Right cardiac atrium (tissue), 5 donors: ENCODE measurements around the gene VPS13D. TPM values are rescaled to one million over a fixed set of nuclear protein-coding genes. Genes with fewer than 3 reads are reported as not detected.

ENCODE experiments used
- ATAC-seq, 2 donors: fragments of 200-7000 bp; cut with Tn5 transposase; one replicate each; pipeline versions ENCODE4 v1.8.0 to v1.9.1; 2020; ENCODE audit warnings: moderate library complexity in 2 of 2, mild to moderate bottlenecking in 1 of 2
- DNase-seq, 3 donors: peaks; one replicate each; pipeline ENCODE4 v3.0.0-alpha.2; 2020
- H3K27ac ChIP-seq: one replicate; pipeline ENCODE4 v1.5.1; 2013; ENCODE audit warnings: mild to moderate bottlenecking, low read length, control low read depth, moderate library complexity
- H3K27me3 ChIP-seq: one replicate; pipeline ENCODE4 v1.6.1; 2013; ENCODE audit not compliant: control insufficient read depth, insufficient read depth
- H3K4me1 ChIP-seq: one replicate; pipeline ENCODE4 v1.6.1; 2013; ENCODE audit warnings: low read length; ENCODE audit not compliant: control insufficient read depth, insufficient read depth
- H3K4me3 ChIP-seq: one replicate; pipeline ENCODE4 v1.5.1; 2013; ENCODE audit warnings: low read length, control low read depth
- H3K9me3 ChIP-seq: one replicate; pipeline ENCODE4 v1.6.1; 2013; ENCODE audit warnings: low read length; ENCODE audit not compliant: control insufficient read depth
- WGBS: extraction: QIAGEN DNeasy Blood & Tissue Kit; methylation state at CpG from one replicate; pipeline ENCODE4 v1.1.7; 2013; 5-methylcytosine and 5-hydroxymethylcytosine counted together
- intact Hi-C, 4 donors: fragments of 100-400 bp; cut with DNase I; formaldehyde crosslinking; loops; one replicate each; pipeline versions ENCODE4 v1.11.0 to v1.14.0; 2022 to 2023
- polyA plus RNA-seq: library from polyadenylated mRNA; stranded (reverse); fragments of 200-250 nt; gene quantifications from one replicate; pipeline ENCODE4 v1.2.3, GENCODE V29; 2013
- total RNA-seq, 4 donors: library from RNA; stranded (reverse); fragmentation: NEBNext Ultra II Directional; extraction: Animal tissue kit (Norgen Biotek cat#: 25700); gene quantifications; one replicate each; pipeline ENCODE4 v1.2.1, GENCODE V29; 2021
- donor health status: healthy with polysubstance abuse.
- donor health status: DM: no; HTN: yes; CAD: no.
- donor health status: DM: no; HTN: no; CAD: no.
- donor health status: DM: no; HTN: yes; CAD: no; lungs with severe emphysema.
- donor health status: DM: yes; HTN: yes; CAD: no.

Gene VPS13D
- total and polyA plus RNA-seq, 5 donors, result 25.8 to 56.4 (median 54.8) TPM

- H3K9me3 ChIP-seq, result no peaks in the 10 kb centered on the region
- 51% methylated on average over 12 of the region's 12 CpGs for WGBS
- no peaks in the 10 kb centered on the region for H3K27me3 ChIP-seq
- intact Hi-C loops, result loop anchor here in 2 of 4 donors (10.0 kb wide), 2 partner anchors 138 to 142 kb away; partner anchors contain the start of gene DHRS3 (in 1 of the 2)
- DNase-seq, result peak in 2 of 3 donors; percentile 29 to 69
- H3K4me1 ChIP-seq, result peaks cover 26% of the 10 kb centered on the region
- ATAC-seq, result peak; percentile 35 to 50
- H3K27ac ChIP-seq, result peak overlapping the region; percentile 65
- H3K4me3 ChIP-seq, result no peak overlapping the region
These were observed 243.1 kb downstream of the VPS13D start for GRCh38 chr1:12472798-12473551.

- peak in 2 of 3 donors; percentile 36 to 61 for DNase-seq
- 35% methylated on average over 11 of the region's 11 CpGs for WGBS
- H3K27ac ChIP-seq, result peak overlapping the region; percentile 65
- H3K9me3 ChIP-seq, result no peaks in the 10 kb centered on the region
- intact Hi-C loops, result loop anchor here in 2 of 4 donors (10.0 kb wide), 2 partner anchors 139 to 141 kb away; partner anchors contain the start of gene DHRS3 (in 1 of the 2)
- H3K27me3 ChIP-seq, result no peaks in the 10 kb centered on the region
- H3K4me1 ChIP-seq, result peaks cover 32% of the 10 kb centered on the region
- ATAC-seq, result peak; percentile 46 to 62
- H3K4me3 ChIP-seq, result no peak overlapping the region
These were observed 243.9 kb downstream of the VPS13D start for GRCh38 chr1:12473596-12474362.

DNA sequence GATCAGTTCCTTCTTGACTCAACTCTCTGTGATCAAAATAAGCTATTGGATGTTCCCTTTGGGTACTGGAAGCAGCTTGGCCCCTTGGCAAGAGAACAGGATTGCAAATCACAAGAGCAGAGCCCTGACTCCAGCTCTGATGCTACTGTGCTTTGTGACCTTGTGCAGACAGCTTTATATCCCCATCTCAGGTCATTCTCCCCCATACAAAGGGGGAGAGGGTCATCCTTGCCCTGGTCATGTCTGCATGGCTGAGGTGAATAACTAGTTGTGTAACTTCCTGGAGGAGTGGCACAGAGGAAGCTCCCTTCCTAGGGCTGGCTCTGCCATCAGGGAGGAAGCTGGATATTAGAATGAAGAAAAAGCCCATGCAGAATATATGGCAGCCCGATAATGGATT, 245.3 kb downstream of the VPS13D start:
- peak overlapping the region; percentile 82 for H3K27ac ChIP-seq
- intact Hi-C loops, result loop anchor here in 2 of 4 donors (10.0 kb wide), 2 partner anchors 140 kb away; partner anchors contain the start of gene DHRS3 (in 1 of the 2)
- 30% methylated on average over 1 of the region's 1 CpG for WGBS
- H3K27me3 ChIP-seq, result no peaks in the 10 kb centered on the region
- no peak for ATAC-seq
- H3K4me1 ChIP-seq, result peaks cover 43% of the 10 kb centered on the region
- H3K4me3 ChIP-seq, result no peak overlapping the region
- no peak for DNase-seq
- H3K9me3 ChIP-seq, result no peaks in the 10 kb centered on the region

GRCh38 chr1:12475530-12475934, 245.7 kb downstream of the VPS13D start:
- intact Hi-C loops, result loop anchor here in 2 of 4 donors (10.0 kb wide), 2 partner anchors 139 to 141 kb away; partner anchors contain the start of gene DHRS3 (in 1 of the 2)
- no peaks in the 10 kb centered on the region for H3K27me3 ChIP-seq
- no peak overlapping the region for H3K4me3 ChIP-seq
- DNase-seq (no peak), ATAC-seq (no peak)
- WGBS, result 54% methylated on average over 3 of the region's 3 CpGs
- H3K27ac ChIP-seq, result peak overlapping the region; percentile 65
- peaks cover 44% of the 10 kb centered on the region for H3K4me1 ChIP-seq
- no peaks in the 10 kb centered on the region for H3K9me3 ChIP-seq

- intact Hi-C loops, result loop anchor here in 2 of 4 donors (10.0 kb wide), 2 partner anchors 139 to 141 kb away; partner anchors contain the start of gene DHRS3 (in 1 of the 2)
- peaks cover 47% of the 10 kb centered on the region for H3K4me1 ChIP-seq
- no peak for ATAC-seq
These were observed 246.1 kb downstream of the VPS13D start for GRCh38 chr1:12475947-12476346.

DNA sequence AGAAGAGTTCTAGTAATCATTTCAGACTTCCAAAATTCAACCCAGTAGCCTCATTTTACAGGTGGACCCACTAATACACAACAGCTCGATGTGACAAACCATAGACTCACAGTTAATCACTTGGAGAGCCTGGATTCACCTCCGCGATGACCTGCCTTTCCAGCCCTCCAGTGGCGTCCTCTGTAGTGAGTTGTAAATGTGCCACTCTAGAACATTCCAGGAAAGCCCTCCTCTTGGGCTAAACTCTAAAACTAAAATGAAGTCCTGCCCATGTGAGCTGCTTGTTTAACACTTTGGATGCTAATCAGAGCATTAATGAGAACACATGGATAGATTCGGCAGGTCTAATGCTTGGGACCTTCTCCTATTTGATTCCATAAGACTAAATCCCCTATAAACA, 247.5 kb downstream of the VPS13D start:
- 92% methylated on average over 5 of the region's 5 CpGs for WGBS
- no peak for DNase-seq
- Histone ChIP-seq H3K9me3 (no peaks in the 10 kb centered on the region), H3K27ac (no peak overlapping the region), H3K4me1 (peaks cover 52% of the 10 kb centered on the region), H3K4me3 (no peak overlapping the region), H3K27me3 (no peaks in the 10 kb centered on the region)
- intact Hi-C loops, result loop anchor here in 2 of 4 donors (10.0 kb wide), 2 partner anchors 137 to 143 kb away; partner anchors contain the start of gene DHRS3 (in 1 of the 2)
- ATAC-seq, result no peak

More at GRCh38 chr1:12475947-12476346, 246.1 kb downstream of the VPS13D start:
- H3K27me3 ChIP-seq, result no peaks in the 10 kb centered on the region
- DNase-seq, result no peak
- 70% methylated on average over 2 of the region's 2 CpGs for WGBS
- no peak overlapping the region for H3K4me3 ChIP-seq
- peak overlapping the region; percentile 6 for H3K27ac ChIP-seq
- no peaks in the 10 kb centered on the region for H3K9me3 ChIP-seq

- intact Hi-C loops, result loop anchor here in 2 of 4 donors (10.0 kb wide), 2 partner anchors 137 to 143 kb away; partner anchors contain the start of gene DHRS3 (in 1 of the 2)
- peak overlapping the region; percentile 90 for H3K27ac ChIP-seq
- DNase-seq, result peak; percentile 82 to 95 (median 92)
- ATAC-seq, result peak; percentile 86
- no peaks in the 10 kb centered on the region for H3K9me3 ChIP-seq
- 8% methylated on average over 19 of the region's 19 CpGs for whole genome bisulfite sequencing
- H3K4me3 ChIP-seq, result no peak overlapping the region
- peaks cover 49% of the 10 kb centered on the region for H3K4me1 ChIP-seq
- H3K27me3 ChIP-seq, result no peaks in the 10 kb centered on the region
These were observed 248.2 kb downstream of the VPS13D start for GRCh38 chr1:12477936-12478611.

GRCh38 chr1:12478612-12478985, 248.8 kb downstream of the VPS13D start:
- Histone ChIP-seq H3K9me3 (no peaks in the 10 kb centered on the region), H3K4me1 (peaks cover 44% of the 10 kb centered on the region), H3K4me3 (no peak overlapping the region), H3K27me3 (no peaks in the 10 kb centered on the region), H3K27ac (peak overlapping the region; percentile 90)
- DNase-seq (no peak), ATAC-seq (no peak)
- intact Hi-C loops, result loop anchor here in 2 of 4 donors (10.0 kb wide), 2 partner anchors 136 to 144 kb away; partner anchors contain the start of gene DHRS3 (in 1 of the 2)
- WGBS, result 21% methylated on average over 11 of the region's 11 CpGs

- ATAC-seq (no peak), DNase-seq (no peak)
- intact Hi-C loops, result loop anchor here in 2 of 4 donors (10.0 kb wide), 2 partner anchors 135 to 145 kb away; partner anchors contain the start of gene DHRS3 (in 1 of the 2)
- peaks cover 42% of the 10 kb centered on the region for H3K4me1 ChIP-seq
- H3K27me3 ChIP-seq, result no peaks in the 10 kb centered on the region
- H3K9me3 ChIP-seq, result no peaks in the 10 kb centered on the region
- no peak overlapping the region for H3K4me3 ChIP-seq
- H3K27ac ChIP-seq, result peak overlapping the region; percentile 90
- 77% methylated on average over 6 of the region's 6 CpGs for WGBS
These were observed 249.5 kb downstream of the VPS13D start for GRCh38 chr1:12479311-12479710.

GRCh38 chr1:12480041-12480440, 250.2 kb downstream of the VPS13D start:
- Histone ChIP-seq H3K27me3 (no peaks in the 10 kb centered on the region), H3K27ac (peak overlapping the region; percentile 77), H3K4me3 (no peak overlapping the region), H3K9me3 (no peaks in the 10 kb centered on the region), H3K4me1 (peaks cover 39% of the 10 kb centered on the region)
- intact Hi-C loops, result loop anchor here in 2 of 4 donors (5.0 to 10.0 kb wide), 2 partner anchors 47 to 135 kb away; partner anchors contain the start of gene DHRS3 (in 1 of the 2)
- DNase-seq (no peak), ATAC-seq (peak in 1 of 2 donors; percentile 23)
- 82% methylated on average over 3 of the region's 3 CpGs for WGBS
